ENCODE results near the gene NAPSA. TPM values are rescaled to one million over a fixed set of nuclear protein-coding genes. Genes with fewer than 3 reads are reported as not detected.

NAPSA gene
- total RNA-seq, 2 donors from 2014 or later: 0.85 to 5.0 TPM

- H3K4me1 ChIP-seq (replicated peaks): no peaks in the 10 kb centered on the region
- 3% methylated on average over 39 of the region's 40 CpGs for WGBS
- H3K27me3 ChIP-seq (replicated peaks; ENCODE audit: insufficient read depth): peaks cover 3% of the 10 kb centered on the region
- H3K27ac ChIP-seq: no peak overlapping the region
- H3K36me3 ChIP-seq: no peaks in the 10 kb centered on the region
- H3K4me3 ChIP-seq: no peak overlapping the region
- no peak for DNase-seq (ENCODE audit: low spot score)
- intact Hi-C loops (cut with DNase I): no loop called here
- TF ChIP-seq POLR2AphosphoS5 (IDR thresholded peaks at IDR 0.05) (no peak), CTCF (IDR thresholded peaks at IDR 0.05) (no peak), POLR2A (IDR thresholded peaks at IDR 0.05) (no peak)
- H3K9me3 ChIP-seq: no peaks in the 10 kb centered on the region
Observed at GRCh38 chr19:50314724-50315708, 50.4 kb downstream of the NAPSA start.

GRCh38 chr19:50313812-50314536 lies 51.5 kb downstream of the NAPSA start:
- TF ChIP-seq POLR2AphosphoS5 (IDR thresholded peaks at IDR 0.05): no peak
- TF ChIP-seq CTCF (IDR thresholded peaks at IDR 0.05): no peak
- TF ChIP-seq POLR2A (IDR thresholded peaks at IDR 0.05): no peak
- no peaks in the 10 kb centered on the region for H3K36me3 ChIP-seq
- 5% methylated on average over 19 of the region's 20 CpGs for WGBS
- H3K27ac ChIP-seq: no peak overlapping the region
- DNase-seq (ENCODE audit: low spot score): no peak
- H3K27me3 ChIP-seq (replicated peaks; ENCODE audit: insufficient read depth): peaks cover 3% of the 10 kb centered on the region
- intact Hi-C loops (cut with DNase I): no loop called here
- no peaks in the 10 kb centered on the region for H3K4me1 ChIP-seq (replicated peaks)
- no peaks in the 10 kb centered on the region for H3K9me3 ChIP-seq
- no peak overlapping the region for H3K4me3 ChIP-seq

GRCh38 chr19:50312967-50313811 lies 52.2 kb downstream of the NAPSA start:
- peak overlapping the region in 1 of 2 donors; percentile 18 for H3K4me3 ChIP-seq
- H3K27me3 ChIP-seq (replicated peaks; ENCODE audit: insufficient read depth): peaks cover 3% of the 10 kb centered on the region

More at GRCh38 chr19:50312967-50313811, 52.2 kb downstream of the NAPSA start:
- TF ChIP-seq CTCF (IDR thresholded peaks at IDR 0.05) (no peak), POLR2A (IDR thresholded peaks at IDR 0.05) (no peak), POLR2AphosphoS5 (IDR thresholded peaks at IDR 0.05) (no peak)
- Histone ChIP-seq H3K4me1 (replicated peaks) (no peaks in the 10 kb centered on the region), H3K36me3 (no peaks in the 10 kb centered on the region), H3K27ac (no peak overlapping the region), H3K9me3 (no peaks in the 10 kb centered on the region)
- DNase-seq (ENCODE audit: low spot score): no peak
- 9% methylated on average over 27 of the region's 27 CpGs for WGBS
- intact Hi-C loops (cut with DNase I): no loop called here

Data from prostate gland (tissue), 2 donors.